ENCODE results near the gene PACRG.

Gene PACRG

DNA sequence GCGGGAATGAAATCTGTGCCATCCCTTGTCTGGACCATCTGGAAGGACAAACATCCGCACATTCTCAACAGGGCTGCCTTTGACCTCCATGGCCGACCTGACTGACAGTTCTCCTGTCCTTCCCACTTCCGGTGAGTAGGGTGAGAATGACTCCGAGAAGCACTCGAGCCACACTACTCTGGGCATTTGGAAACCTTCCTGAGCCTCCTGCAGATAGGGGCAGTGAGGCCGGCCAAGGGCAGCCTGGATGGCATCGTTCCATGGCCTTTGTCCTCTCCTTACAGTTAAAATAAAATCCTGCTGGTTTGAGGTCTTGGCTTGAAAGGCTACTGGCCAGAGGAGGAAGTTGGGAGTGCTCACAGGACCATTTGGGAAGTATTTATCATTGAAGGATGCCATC, 615.8 kb downstream of the PACRG start:
- Mint-ChIP-seq H3K27me3 (no peaks in the 10 kb centered on the region), H3K4me1 (no peaks in the 10 kb centered on the region), H3K9me3 (no peaks in the 10 kb centered on the region), H3K27ac (no peak overlapping the region), H3K4me3 (no peak overlapping the region)
- DNase-seq (no peak), ATAC-seq (no peak)

DNA sequence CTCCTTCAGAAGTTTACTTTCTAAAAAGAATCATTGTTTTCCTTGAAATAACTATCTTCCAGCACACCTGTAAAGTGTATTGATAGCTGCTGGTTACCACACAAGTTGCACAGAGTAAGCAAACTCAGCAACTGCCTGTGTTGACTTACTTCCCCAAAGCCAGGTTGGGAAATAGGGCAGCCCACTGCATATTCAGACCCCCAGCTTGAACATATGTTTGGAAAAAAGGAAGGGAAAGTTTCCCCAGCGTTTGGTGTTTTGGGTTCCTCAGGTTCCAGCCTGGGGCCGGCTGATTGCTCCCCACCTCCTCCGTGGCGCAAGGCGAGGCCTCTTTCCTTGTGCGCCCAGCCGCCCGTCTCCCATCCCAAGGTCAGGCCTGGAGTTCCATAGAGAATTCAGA, 616.6 kb downstream of the PACRG start:
- Mint-ChIP-seq H3K4me1 (no peaks in the 10 kb centered on the region), H3K4me3 (no peak overlapping the region), H3K27ac (no peak overlapping the region), H3K27me3 (no peaks in the 10 kb centered on the region), H3K9me3 (no peaks in the 10 kb centered on the region)
- ATAC-seq (no peak), DNase-seq (no peak)

- Mint-ChIP-seq H3K9me3 (no peaks in the 10 kb centered on the region), H3K27me3 (no peaks in the 10 kb centered on the region), H3K4me3 (no peak overlapping the region), H3K4me1 (no peaks in the 10 kb centered on the region), H3K27ac (no peak overlapping the region)
- DNase-seq (no peak), ATAC-seq (no peak)
Measured at GRCh38 chr6:163345931-163346330, 618.2 kb downstream of the PACRG start.

GRCh38 chr6:163346497-163346961, 618.8 kb downstream of the PACRG start:
- no peak overlapping the region for H3K4me3 Mint-ChIP-seq
- H3K9me3 Mint-ChIP-seq: no peaks in the 10 kb centered on the region
- no peaks in the 10 kb centered on the region for H3K4me1 Mint-ChIP-seq
- no peaks in the 10 kb centered on the region for H3K27me3 Mint-ChIP-seq
- ATAC-seq (no peak), DNase-seq (no peak)
- H3K27ac Mint-ChIP-seq: no peak overlapping the region

DNA sequence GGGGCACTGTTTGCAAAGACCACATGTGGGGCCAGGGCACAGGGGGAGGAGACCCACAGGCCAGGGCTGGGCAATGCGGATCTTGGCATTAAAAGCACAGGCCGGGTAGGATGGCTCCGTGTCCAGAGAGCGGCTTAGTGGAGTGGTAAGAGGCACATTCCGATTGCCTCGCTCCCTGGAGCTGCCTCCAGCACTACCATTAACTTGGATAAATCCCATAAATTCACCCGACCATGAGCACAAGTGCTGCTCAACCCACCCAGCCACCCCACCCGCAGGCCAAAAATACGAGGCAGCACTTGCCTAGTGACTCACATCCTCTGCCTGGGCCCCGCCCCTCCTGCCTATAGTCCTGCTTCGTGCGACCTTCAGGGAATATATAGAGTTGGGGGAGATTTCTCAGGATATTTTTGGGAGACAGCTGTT, 619.3 kb downstream of the PACRG start:
- Mint-ChIP-seq H3K4me3 (no peak overlapping the region), H3K9me3 (no peaks in the 10 kb centered on the region), H3K27me3 (no peaks in the 10 kb centered on the region), H3K4me1 (no peaks in the 10 kb centered on the region), H3K27ac (no peak overlapping the region)
- ATAC-seq (no peak), DNase-seq (no peak)

DNA sequence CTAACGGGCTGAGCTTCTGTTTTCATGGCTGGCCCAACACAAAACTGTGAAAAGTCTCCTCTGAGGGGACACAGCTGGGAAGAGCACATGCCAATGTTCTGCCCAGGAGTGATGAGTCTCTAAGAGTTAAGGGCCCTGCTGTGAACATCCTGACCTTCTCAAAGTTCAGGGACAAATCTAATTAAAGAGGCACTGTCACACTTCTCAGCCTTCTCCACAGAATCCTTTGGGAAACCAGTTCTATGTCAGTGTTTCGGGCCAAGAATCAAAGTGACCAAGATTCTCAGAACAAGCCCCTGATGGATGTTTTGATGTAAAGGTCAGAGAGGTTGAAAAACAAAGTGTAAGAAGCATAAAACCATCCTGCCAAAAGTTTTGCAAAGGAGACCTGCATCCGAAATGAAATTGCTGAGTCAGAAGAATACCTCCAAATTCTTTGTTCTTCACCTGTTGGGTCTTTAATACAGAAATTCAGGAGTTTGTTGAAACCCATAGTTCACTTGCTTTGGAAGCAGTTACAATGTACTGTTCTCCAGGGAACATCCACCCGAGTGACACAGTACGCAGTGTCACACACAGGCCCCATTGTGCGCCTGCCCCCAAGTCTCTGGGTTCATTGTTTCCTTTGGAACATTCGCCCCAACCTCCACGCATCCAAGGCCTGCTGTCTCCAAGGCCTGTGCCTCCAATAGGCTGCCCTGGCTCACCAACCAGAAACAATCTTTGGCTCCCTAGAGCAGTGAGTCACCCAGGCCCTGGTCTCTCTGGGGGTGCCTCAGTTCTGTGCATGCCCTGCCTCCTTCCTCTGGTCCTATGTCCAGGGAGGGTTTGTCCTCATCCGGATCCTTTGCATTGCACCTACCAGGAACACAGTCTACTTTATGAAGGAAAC, 621.3 kb downstream of the PACRG start:
- Mint-ChIP-seq H3K4me3 (no peak overlapping the region), H3K9me3 (no peaks in the 10 kb centered on the region), H3K27ac (peak overlapping the region in 1 of 2 donors; percentile 27), H3K27me3 (no peaks in the 10 kb centered on the region), H3K4me1 (no peaks in the 10 kb centered on the region)
- no peak for DNase-seq
- no peak for ATAC-seq

GRCh38 chr6:163349696-163350095, 621.9 kb downstream of the PACRG start:
- Mint-ChIP-seq H3K9me3 (no peaks in the 10 kb centered on the region), H3K27ac (no peak overlapping the region), H3K27me3 (no peaks in the 10 kb centered on the region), H3K4me3 (no peak overlapping the region), H3K4me1 (no peaks in the 10 kb centered on the region)
- DNase-seq (no peak), ATAC-seq (no peak)

DNA sequence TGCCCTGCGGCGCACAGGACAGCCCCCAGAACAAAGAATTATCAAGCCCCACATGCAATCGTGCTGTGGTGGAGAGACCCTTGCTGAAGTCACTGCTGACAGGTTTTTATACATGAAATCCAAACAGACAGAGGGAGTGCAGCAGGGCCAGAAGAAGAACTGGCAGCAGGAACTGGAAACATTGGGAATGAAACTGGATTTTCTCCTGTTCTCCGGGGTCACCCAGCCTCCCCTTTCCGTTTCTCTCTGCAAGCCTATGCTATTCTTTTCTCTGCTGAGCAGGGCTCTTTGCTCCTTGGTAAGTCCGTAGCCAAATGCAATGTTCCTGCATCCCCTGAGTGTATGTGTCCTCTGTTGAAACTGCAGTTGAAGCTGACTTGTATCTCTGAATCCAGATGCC, 623.2 kb downstream of the PACRG start:
- Mint-ChIP-seq H3K9me3 (no peaks in the 10 kb centered on the region), H3K27me3 (no peaks in the 10 kb centered on the region), H3K4me3 (no peak overlapping the region), H3K27ac (no peak overlapping the region), H3K4me1 (no peaks in the 10 kb centered on the region)
- ATAC-seq: no peak
- no peak for DNase-seq

GRCh38 chr6:163352011-163352685, 624.4 kb downstream of the PACRG start:
- DNase-seq (no peak), ATAC-seq (no peak)
- Mint-ChIP-seq H3K27ac (no peak overlapping the region), H3K4me3 (no peak overlapping the region), H3K9me3 (no peaks in the 10 kb centered on the region), H3K27me3 (no peaks in the 10 kb centered on the region), H3K4me1 (no peaks in the 10 kb centered on the region)

DNA sequence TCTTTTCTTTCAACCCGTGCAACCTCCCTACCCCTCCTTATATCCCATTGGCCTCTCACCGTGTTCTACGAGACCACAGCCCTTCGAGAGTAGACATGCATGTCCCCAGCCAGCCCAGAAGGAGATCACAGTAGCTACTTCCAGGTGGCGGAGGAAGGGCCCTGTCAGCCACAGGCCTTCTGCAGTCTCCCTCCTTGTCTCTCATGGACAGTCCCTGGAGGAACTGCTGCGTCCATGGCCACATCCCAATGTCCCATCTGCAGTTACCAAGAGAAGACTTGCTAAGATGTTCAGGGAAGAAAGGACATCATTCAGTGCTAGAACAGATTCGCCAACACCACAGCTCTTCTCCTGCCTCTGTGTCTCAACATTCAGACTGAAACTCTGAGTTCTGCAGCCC, 625.2 kb downstream of the PACRG start:
- Mint-ChIP-seq H3K27me3 (no peaks in the 10 kb centered on the region), H3K9me3 (no peaks in the 10 kb centered on the region), H3K27ac (no peak overlapping the region), H3K4me1 (no peaks in the 10 kb centered on the region), H3K4me3 (no peak overlapping the region)
- ATAC-seq (no peak), DNase-seq (no peak)

- H3K27ac Mint-ChIP-seq: no peak overlapping the region
- no peaks in the 10 kb centered on the region for H3K9me3 Mint-ChIP-seq
- H3K4me3 Mint-ChIP-seq: no peak overlapping the region
- H3K4me1 Mint-ChIP-seq: no peaks in the 10 kb centered on the region
- DNase-seq (no peak), ATAC-seq (no peak)
- H3K27me3 Mint-ChIP-seq: peaks cover 6% of the 10 kb centered on the region
Measured at GRCh38 chr6:163354085-163354484, 626.3 kb downstream of the PACRG start.

GRCh38 chr6:163354761-163355425, 627.1 kb downstream of the PACRG start:
- no peaks in the 10 kb centered on the region for H3K4me1 Mint-ChIP-seq
- no peak overlapping the region for H3K4me3 Mint-ChIP-seq
- ATAC-seq (no peak), DNase-seq (no peak)
- H3K27ac Mint-ChIP-seq: no peak overlapping the region
- H3K27me3 Mint-ChIP-seq: peaks cover 8% of the 10 kb centered on the region
- no peaks in the 10 kb centered on the region for H3K9me3 Mint-ChIP-seq

DNA sequence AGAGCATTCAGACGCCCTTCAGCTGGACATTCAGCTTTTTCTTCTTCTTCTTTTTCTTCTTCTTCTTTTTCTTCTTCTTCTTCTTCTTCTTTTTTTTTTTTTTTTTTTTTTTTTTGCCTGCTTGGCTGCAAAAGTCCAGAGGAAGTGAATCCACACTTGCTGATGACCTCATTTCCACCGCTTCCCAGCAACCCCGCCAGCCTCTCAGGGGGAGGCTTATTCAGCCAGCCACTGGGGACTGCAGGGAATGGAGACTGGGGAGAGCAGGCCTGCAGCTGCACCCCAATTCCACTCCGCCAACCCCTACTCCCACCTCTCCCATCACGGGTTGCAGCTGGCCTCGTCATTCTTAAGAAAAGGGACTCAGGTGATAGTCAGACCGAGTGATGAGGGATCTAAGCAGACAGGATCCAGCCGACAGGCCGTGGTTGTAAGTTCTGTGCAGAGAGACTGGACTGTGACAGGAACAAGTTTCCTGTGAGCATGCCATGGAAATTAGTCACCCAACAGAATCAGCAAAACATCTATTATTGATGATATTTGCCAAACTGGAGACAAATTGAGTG, 627.7 kb downstream of the PACRG start:
- no peak overlapping the region for H3K4me3 Mint-ChIP-seq
- peaks cover 8% of the 10 kb centered on the region for H3K27me3 Mint-ChIP-seq
- no peaks in the 10 kb centered on the region for H3K4me1 Mint-ChIP-seq
- DNase-seq: no peak
- H3K9me3 Mint-ChIP-seq: no peaks in the 10 kb centered on the region
- no peak for ATAC-seq
- no peak overlapping the region for H3K27ac Mint-ChIP-seq

- Mint-ChIP-seq H3K27me3 (peaks cover 13% of the 10 kb centered on the region), H3K9me3 (no peaks in the 10 kb centered on the region), H3K4me3 (no peak overlapping the region), H3K4me1 (no peaks in the 10 kb centered on the region), H3K27ac (no peak overlapping the region)
- DNase-seq (no peak), ATAC-seq (peak; percentile 49)
Measured at GRCh38 chr6:163356324-163356723, 628.5 kb downstream of the PACRG start.

GRCh38 chr6:163356743-163357142, 629.0 kb downstream of the PACRG start:
- Mint-ChIP-seq H3K4me1 (no peaks in the 10 kb centered on the region), H3K27ac (no peak overlapping the region), H3K27me3 (peaks cover 17% of the 10 kb centered on the region), H3K9me3 (no peaks in the 10 kb centered on the region), H3K4me3 (no peak overlapping the region)
- DNase-seq (no peak), ATAC-seq (no peak)

DNA sequence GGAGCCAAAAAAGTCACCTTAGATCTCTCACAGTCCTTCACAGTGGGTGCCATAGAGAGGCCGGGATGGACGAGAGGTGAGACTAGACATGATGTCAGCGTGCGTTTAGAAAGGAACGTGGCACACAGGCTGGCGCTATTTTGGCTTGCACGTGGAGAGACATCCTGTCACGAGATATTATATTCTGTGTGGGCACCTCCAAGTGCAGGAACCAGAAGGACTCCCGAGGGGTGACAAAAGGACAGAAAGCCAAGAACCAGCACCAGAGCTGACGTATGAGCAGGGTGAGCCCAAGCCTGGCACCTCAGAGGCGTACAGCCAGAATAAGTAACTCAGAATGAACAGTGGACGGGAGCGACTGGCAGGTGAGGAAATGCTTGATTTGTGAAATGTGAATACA, 636.9 kb downstream of the PACRG start:
- no peak for ATAC-seq

More for the DNA sequence above, 636.9 kb downstream of the PACRG start:
- Mint-ChIP-seq H3K27me3 (peaks cover 11% of the 10 kb centered on the region), H3K9me3 (no peaks in the 10 kb centered on the region), H3K27ac (no peak overlapping the region), H3K4me3 (no peak overlapping the region), H3K4me1 (peaks cover 4% of the 10 kb centered on the region)
- DNase-seq: no peak

Measured in stimulated activated naive CD8-positive, alpha-beta T cell treated with anti-CD3 and anti-CD28 coated beads, Interleukin-15, amount 100 ng/mL, for 72 hours (primary cell).